ENCODE measurements around the gene MAG.

The MAG gene

GRCh38 chr19:35318679-35319448 lies 26.9 kb downstream of the MAG start:
- peak; percentile 72 for DNase-seq (ENCODE audit: low spot score)

GRCh38 chr19:35320065-35320713 lies 28.2 kb downstream of the MAG start:
- no peak for DNase-seq (ENCODE audit: low spot score)

- no peak for DNase-seq (ENCODE audit: low spot score)
Measured at GRCh38 chr19:35321291-35321690, 29.3 kb downstream of the MAG start.

GRCh38 chr19:35322014-35322413 lies 30.1 kb downstream of the MAG start:
- DNase-seq (ENCODE audit: low spot score), result no peak

GRCh38 chr19:35327642-35328041 lies 35.7 kb downstream of the MAG start:
- DNase-seq (ENCODE audit: low spot score), result no peak

GRCh38 chr19:35328851-35329285 lies 36.9 kb downstream of the MAG start, which contains the start of gene CD22:
TSS of gene CD22 (plus strand) at chr19:35329187. CDS start at chr19:35332041, 2,854 bp downstream.
- no peak for DNase-seq (ENCODE audit: low spot score)

GRCh38 chr19:35329323-35329722 lies 37.4 kb downstream of the MAG start:
- DNase-seq (ENCODE audit: low spot score), result no peak

GRCh38 chr19:35330475-35330874 lies 38.5 kb downstream of the MAG start:
- no peak for DNase-seq (ENCODE audit: low spot score)

GRCh38 chr19:35331551-35332214 lies 39.7 kb downstream of the MAG start:
- DNase-seq (ENCODE audit: low spot score), result no peak

GRCh38 chr19:35332817-35333216 lies 40.9 kb downstream of the MAG start:
- DNase-seq (ENCODE audit: low spot score), result no peak

GRCh38 chr19:35334144-35334753 lies 42.3 kb downstream of the MAG start:
- DNase-seq (ENCODE audit: low spot score), result no peak

GRCh38 chr19:35336166-35336955 lies 44.4 kb downstream of the MAG start:
- DNase-seq (ENCODE audit: low spot score), result no peak

GRCh38 chr19:35337097-35337983 lies 45.4 kb downstream of the MAG start:
- no peak for DNase-seq (ENCODE audit: low spot score)

GRCh38 chr19:35337984-35338296 lies 46.0 kb downstream of the MAG start:
- DNase-seq (ENCODE audit: low spot score), result no peak

- no peak for DNase-seq (ENCODE audit: low spot score)
Measured at GRCh38 chr19:35340431-35340830, 48.5 kb downstream of the MAG start.

- DNase-seq (ENCODE audit: low spot score), result no peak
Measured at GRCh38 chr19:35341006-35341405, 49.0 kb downstream of the MAG start.

GRCh38 chr19:35341565-35342225 lies 49.7 kb downstream of the MAG start:
- DNase-seq (ENCODE audit: low spot score), result no peak

- DNase-seq (ENCODE audit: low spot score), result no peak
Measured at GRCh38 chr19:35342430-35342829, 50.5 kb downstream of the MAG start.

- DNase-seq (ENCODE audit: low spot score), result no peak
Measured at GRCh38 chr19:35344511-35345031, 52.6 kb downstream of the MAG start.

- DNase-seq (ENCODE audit: low spot score), result no peak
Measured at GRCh38 chr19:35345671-35346111, 53.7 kb downstream of the MAG start.

All from AG08396 (cell line).